Stimulated activated naive CD4-positive, alpha-beta T cell (primary cell): ENCODE data around the gene TNNT1.
"Not testable (repeated sequence)": the region's sequence is repeated elsewhere in the genome, so short reads cannot be mapped to it uniquely, and the experiment has no call there.

Experiments used
- DNase-seq, 6 experiments: peaks; one replicate each; lab custom pipeline; 2025; lab: John Stamatoyannopoulos, UW

Gene TNNT1

DNA sequence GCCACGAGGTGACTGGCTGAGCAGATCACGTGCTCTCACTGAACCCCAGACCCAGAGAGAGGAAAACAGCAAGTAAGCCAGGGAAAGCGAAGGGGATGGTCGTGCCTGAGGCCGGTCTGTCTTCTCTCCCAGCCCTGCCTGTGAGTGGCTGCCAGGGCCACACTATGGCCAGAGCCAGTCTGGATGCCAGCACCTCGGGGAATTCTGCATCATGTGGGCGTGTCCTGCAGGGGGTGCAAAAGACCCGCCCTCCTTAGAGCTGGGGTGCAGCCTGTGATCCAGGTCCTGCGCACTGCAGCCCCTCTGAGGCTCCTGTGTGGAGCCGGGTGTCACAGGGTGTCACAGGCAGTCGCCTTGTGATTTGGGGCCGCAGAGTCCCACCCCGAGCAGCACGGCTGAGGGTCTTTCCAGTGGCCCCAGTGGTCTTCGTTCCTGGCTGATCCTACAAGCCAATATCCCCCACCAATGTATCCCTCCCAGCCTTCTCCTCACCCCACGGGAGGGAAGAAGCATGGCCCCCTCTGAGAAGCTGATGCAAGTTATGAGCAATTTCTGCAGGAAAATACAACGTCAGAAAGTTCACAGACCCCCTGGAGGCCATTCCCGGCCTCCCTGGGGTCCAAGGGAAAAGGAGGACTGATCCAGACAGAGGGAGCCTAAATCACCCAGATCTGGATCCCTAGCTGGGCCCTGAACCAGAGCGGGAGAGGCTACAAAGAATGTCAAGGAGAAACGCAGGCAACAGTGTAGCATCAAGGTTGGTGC lies 39.3 kb downstream of the TNNT1 start:
- DNase-seq = no peak

DNA sequence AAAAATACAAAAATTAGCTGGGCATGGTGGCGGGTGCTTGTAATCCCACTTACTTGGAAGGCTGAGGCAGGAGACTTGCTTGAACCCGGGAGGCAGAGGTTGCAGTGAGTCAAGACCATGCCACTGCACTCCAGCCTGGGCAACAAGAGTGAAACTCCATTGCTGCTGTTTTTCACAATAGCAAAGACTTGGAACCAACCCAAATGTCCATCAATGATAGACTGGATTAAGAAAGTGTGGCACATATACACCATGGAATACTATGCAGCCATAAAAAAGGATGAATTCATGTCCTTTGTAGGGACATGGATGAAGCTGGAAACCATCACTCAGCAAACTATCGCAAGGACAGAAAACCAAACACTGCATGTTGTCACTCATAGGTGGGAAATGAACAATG lies 41.8 kb downstream of the TNNT1 start:
- not testable (repeated sequence) for DNase-seq

DNA sequence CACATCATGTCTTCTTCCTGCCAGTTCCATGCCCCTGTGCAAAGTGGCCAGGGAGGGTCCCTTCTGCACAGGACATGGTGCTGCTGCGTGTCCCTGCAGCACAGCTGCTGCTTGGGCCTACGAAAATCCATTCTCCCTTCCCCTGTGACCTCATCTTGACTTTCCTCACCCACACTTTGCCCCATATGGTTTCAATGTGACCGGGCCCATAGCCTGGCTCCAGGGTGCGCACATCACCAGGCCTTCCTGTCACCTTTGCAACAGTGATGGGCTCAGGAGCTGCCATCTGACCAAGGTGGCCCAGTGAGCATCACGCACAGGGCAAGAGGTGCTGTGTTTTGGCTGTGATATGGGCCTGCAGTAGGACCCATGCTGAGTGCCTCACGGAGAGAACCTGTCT lies 42.4 kb downstream of the TNNT1 start:
- DNase-seq = no peak

GRCh38 chr19:55105237-55105636 lies 43.8 kb downstream of the TNNT1 start:
- DNase-seq = no peak

DNA sequence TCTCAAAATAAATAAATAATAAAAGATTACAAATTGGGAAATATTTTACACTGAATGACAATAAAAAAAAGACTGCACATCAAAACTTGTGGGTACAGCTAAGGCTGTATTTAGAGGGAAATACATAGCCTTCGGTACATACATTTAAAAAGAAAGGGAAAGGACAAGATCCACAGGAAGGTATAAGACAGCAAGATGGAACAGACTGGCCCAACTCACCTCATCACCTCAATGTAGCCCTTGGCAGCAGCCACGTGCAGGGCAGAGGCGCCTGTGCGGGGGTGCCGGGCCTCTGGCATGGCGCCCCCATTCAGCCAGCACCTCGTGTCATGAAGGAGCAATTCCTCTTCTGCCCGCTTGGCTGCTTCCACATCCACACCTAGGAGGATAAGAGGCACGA lies 45.8 kb downstream of the TNNT1 start:
- DNase-seq = no peak

DNA sequence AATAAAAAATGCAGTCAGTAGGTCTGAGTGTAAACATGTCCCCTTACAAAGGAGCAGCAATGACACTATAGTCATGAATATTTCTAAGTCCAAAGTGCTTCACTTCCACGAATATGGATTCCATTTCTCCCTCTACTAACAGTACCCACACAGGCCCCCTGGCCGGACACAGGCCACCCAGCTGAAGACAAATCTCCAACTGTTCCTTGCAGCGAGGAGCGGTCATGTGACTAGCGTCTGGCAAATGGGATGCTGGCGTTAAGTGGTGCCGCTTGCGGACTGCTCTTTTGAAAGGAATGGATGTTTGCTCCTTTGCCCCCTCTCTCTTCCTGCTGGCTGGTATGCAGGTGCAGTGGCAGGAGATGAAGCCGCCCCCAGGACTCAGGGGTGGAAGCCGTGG lies 47.7 kb downstream of the TNNT1 start:
- DNase-seq = no peak

DNA sequence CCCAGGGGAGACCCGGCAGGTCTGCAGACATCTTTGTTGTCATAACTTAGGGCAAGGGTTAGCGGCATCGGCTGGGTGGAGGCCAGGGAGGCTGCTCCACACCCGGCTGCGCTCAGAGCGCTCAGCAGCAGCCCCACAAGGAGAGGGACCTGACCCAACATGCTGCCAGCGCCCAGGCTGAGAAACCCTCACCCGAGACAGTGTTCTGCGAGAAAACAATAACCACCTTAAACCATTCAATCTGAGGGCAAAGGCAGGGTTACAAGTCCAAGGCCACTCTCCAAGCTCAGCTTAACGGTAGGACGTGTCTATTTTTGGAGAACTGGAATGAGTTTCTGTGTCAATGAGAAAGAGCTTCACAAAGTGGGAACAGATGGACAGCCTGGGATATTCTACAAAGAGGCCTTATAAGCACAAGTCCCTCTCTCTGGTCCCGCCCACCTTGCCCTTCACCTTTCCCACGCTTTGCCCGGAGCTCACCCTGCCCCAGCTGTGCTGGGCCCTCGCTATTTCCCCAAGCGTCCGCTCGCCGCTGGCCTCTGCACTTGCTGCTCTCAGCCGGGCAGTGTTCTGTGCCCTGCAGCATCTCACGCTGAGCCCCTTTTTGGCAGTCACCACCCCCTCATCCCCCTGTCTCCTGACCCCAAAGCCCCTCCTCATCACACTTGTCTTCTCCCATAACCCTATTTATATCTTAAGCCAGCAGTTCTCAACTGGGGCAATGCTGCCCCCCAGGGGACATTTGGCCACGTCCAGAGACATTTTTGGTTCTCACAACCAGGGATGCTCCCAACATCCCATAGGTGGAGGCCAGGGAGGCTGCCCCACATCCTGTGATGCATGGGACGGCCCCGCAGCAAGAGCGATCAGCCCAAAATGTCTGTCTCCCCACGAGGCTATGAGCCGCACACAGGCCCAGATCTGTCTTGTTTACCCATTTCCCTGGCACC lies 49.2 kb downstream of the TNNT1 start:
- no peak for DNase-seq

GRCh38 chr19:55098716-55099556 lies 50.1 kb downstream of the TNNT1 start:
- no peak for DNase-seq

- no peak for DNase-seq
Observed at GRCh38 chr19:55097864-55098715, 50.9 kb downstream of the TNNT1 start.

GRCh38 chr19:55096061-55096701 lies 52.8 kb downstream of the TNNT1 start:
- DNase-seq = no peak

DNA sequence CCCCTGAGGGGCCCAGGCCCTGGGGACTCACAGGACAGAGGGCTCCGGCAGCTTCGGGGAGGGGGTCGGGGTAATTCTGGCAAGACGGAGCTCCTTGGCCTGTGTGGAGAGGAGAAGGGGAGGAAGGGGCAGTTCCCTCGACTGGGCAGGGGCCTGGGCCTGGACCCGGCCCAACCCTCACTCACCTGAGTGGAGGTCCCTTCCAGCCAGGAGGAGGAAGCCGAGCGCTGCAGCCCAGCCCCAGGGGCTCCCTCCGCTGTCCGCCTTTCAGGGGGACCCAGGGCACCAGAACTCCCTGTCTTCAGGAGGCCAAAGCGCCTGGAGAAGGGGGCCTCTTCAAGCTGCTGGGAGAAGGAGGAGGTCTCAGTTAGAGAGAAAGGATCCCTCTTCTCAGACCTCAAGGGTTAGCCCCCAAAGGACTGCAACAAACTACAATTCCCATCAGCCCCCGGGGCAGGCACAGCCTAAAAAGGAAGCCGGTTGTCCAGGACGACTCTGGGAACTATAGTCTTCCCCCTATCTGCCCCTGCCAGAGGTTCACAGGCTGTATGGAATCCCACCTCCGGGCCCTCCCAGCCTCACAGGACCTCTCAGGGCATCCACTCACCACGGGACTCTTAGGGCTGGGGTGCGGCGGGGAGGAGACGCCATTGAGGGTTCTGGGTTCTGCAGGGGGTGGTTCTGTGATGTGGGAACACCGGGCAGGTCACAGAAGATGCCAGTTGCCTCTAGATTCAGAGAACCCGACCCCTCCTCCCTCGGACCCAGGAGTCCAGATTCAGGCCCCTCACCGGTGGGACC lies 53.5 kb downstream of the TNNT1 start:
- no peak for DNase-seq

DNA sequence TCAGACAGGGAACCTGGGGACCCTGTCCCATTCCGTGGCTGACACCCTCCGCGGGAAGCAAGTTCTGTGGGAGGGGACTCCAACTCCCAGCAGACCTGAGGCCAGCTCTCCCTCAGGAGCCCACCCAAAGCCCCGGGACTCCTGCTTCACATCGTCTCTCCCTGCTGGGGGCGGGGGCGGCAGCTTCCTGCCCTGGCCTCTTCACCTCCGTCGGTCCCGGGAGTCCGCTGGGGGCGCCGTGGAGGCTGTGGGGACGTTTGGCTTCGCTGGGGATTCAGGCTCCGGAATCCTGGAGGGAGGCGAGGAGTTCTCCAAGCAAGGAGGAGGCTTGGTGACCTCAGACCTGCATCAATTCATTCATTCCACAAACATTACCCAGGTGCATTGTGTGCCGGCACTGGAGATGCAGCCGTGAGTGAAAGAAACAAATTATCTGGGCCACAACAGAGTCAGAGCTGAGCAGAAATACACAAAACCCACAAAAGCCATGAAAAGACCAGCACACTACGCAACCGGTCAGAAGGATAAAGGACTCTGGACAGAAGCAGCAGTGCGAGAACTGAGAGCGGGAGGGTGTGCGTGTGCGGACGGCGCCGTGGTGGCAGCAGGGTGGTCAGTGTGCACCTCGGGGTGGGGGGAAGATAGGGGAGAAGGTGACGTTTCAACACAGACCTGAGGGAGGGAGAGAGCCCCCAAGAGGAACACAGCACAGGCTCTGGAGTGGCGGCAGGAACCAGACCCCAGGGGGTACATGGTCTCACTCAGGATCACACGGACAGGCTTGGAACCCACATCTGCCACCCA lies 54.3 kb downstream of the TNNT1 start:
- no peak for DNase-seq

GRCh38 chr19:55092423-55093318 lies 56.3 kb downstream of the TNNT1 start:
- no peak for DNase-seq

DNA sequence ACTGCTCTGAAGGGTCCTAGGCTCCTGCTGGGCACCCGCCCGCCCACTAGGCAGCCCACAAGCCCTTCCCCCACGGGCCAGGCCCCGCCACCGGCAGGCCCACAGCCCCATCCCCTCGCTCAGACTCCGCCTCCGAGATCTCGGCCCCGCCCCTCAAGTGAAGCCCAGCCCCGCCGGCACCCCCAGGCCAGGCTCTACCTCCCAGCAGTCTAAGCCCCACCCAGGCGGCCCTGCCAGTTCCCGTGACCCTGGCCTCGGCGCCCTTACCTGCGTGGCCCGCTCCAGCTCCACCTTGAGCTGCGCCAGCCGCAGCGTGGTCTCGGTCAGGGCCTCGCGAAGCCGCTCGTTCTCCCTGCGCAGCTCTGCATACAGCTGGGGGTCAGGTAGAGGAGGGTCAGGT lies 57.1 kb downstream of the TNNT1 start:
- DNase-seq = no peak

GRCh38 chr19:55091126-55091910 lies 57.7 kb downstream of the TNNT1 start:
- no peak for DNase-seq

GRCh38 chr19:55090564-55090963 lies 58.4 kb downstream of the TNNT1 start:
- DNase-seq = no peak

DNA sequence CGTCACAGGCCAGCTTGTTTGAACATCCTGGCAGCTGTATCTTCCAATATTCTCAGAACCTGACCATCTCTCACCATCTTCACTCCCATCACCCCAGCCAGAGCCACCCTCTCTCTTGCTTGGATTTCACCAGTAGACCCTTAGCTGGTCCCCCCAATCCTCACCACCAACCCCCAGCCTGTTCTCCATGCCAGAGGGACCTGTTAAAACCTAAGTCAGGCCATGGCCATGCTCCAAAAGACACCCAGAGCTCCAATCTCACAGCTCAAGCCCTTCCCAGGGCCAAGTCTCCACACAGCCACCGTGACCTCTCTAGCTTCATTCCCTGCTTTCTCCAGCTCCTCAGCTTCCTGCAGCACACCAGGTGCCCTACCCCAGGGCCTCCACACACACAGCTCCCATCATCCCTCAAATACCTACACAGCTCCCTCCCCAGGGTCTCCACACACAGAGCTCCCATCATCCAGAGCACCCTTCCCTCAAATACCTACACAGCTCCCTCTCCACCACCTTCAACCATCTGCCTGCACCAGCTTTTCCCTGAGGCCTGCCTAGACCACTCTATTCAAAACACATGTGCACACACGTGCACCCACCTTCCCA lies 59.6 kb downstream of the TNNT1 start:
- DNase-seq = no peak
